SK-N-SH (cell line): ENCODE data around the gene HS2ST1. TPM values are rescaled to one million over a fixed set of nuclear protein-coding genes. Genes with fewer than 3 reads are reported as not detected.

Experiments
- CTCF ChIA-PET: fragments of 300-600, 350-600 bp; formaldehyde crosslinking; extraction: SDS; loops from one replicate; lab custom pipeline; 2021; lab: Yijun Ruan, JAX
- POLR2A ChIA-PET: fragments of 350-600 bp; sonication (Branson Sonifier 250); formaldehyde crosslinking; extraction: SDS; loops from one replicate; lab custom pipeline; 2020; ENCODE audit warnings: antibody characterized with exemption, inconsistent platforms; lab: Yijun Ruan, JAX
- DNase-seq: peaks from one replicate; pipeline ENCODE4 v3.0.0; 2012
- H2AFZ ChIP-seq: fragments of 200-600 bp; sonication (generic); 2 replicates; pipeline ENCODE4 v1.8.1; 2016; ENCODE audit warnings: antibody characterized with exemption, mild to moderate bottlenecking, low read depth
- H3F3A ChIP-seq: fragments of 200-600 bp; sonication (generic); replicated peaks from 2 replicates; pipeline ENCODE3; 2016; ENCODE audit warnings: antibody characterized with exemption, mild to moderate bottlenecking; ENCODE audit not compliant: insufficient read depth
- H3K27ac ChIP-seq, 2 experiments: fragments of 200-500 bp in 1 of 2; fragments of 200-600 bp in 1 of 2; sonication (Bioruptor generic) in 1 of 2; sonication (generic), shearing (Covaris generic) in 1 of 2; 2 replicates each; pipeline versions ENCODE4 v1.5.1 to v1.6.1; 2014 to 2016; ENCODE audit warnings: low read depth in 2 of 2, inconsistent platforms in 1 of 2, low read length in 1 of 2, mild to moderate bottlenecking in 1 of 2, mixed read lengths in 1 of 2
- H3K27me3 ChIP-seq: fragments of 200-600 bp; sonication (generic), shearing (Covaris generic); 2 replicates; pipeline ENCODE4 v1.6.1; 2016; ENCODE audit warnings: mixed run types; ENCODE audit not compliant: insufficient read depth
- H3K36me3 ChIP-seq, 2 experiments: fragments of 200-500 bp in 1 of 2; fragments of 200-600 bp in 1 of 2; sonication (Bioruptor generic) in 1 of 2; sonication (generic) in 1 of 2; replicated peaks in 1 of 2; 2 replicates each; pipeline versions ENCODE3 to v1.5.1; 2014 to 2016; ENCODE audit warnings: low read length in 1 of 2, mild to moderate bottlenecking in 1 of 2; ENCODE audit not compliant: insufficient read depth in 2 of 2, control insufficient read depth in 1 of 2
- H3K4me1 ChIP-seq, 2 experiments: fragments of 200-500 bp in 1 of 2; fragments of 200-600 bp in 1 of 2; sonication (Bioruptor generic) in 1 of 2; sonication (generic), shearing (Covaris generic) in 1 of 2; 2 replicates each; pipeline versions ENCODE4 v1.5.1 to v1.6.1; 2014 to 2016; ENCODE audit warnings: low read depth in 1 of 2, low read length in 1 of 2, mixed run types in 1 of 2; ENCODE audit not compliant: insufficient read depth in 2 of 2, control insufficient read depth in 1 of 2
- H3K4me2 ChIP-seq: fragments of 200-600 bp; sonication (generic), shearing (Covaris generic); 2 replicates; pipeline ENCODE4 v1.6.1; 2017; ENCODE audit warnings: mixed run types
- H3K4me3 ChIP-seq, 2 experiments: fragments of 200-500 bp in 1 of 2; fragments of 200-600 bp in 1 of 2; sonication (Bioruptor generic) in 1 of 2; sonication (generic), shearing (Covaris generic) in 1 of 2; 2 replicates each; pipeline versions ENCODE4 v1.5.1 to v1.8.1; 2014 to 2016; ENCODE audit warnings: low read depth in 2 of 2, inconsistent platforms in 1 of 2, low read length in 1 of 2, mild to moderate bottlenecking in 1 of 2, mixed read lengths in 1 of 2, moderate library complexity in 1 of 2
- H3K79me2 ChIP-seq: fragments of 200-600 bp; sonication (generic); 2 replicates; pipeline ENCODE4 v1.8.1; 2017; ENCODE audit warnings: mild to moderate bottlenecking; ENCODE audit not compliant: insufficient read depth
- H3K9ac ChIP-seq: fragments of 200-600 bp; sonication (generic); 2 replicates; pipeline ENCODE4 v1.6.1; 2017; ENCODE audit warnings: mixed run types
- H3K9me2 ChIP-seq: fragments of 200-600 bp; sonication (generic); 2 replicates; pipeline ENCODE4 v1.6.1; 2017; ENCODE audit warnings: mixed run types
- H3K9me3 ChIP-seq: fragments of 200-600 bp; sonication (generic); 2 replicates; pipeline ENCODE4 v1.6.1; 2017; ENCODE audit warnings: mixed run types, mild to moderate bottlenecking, moderate library complexity
- H4K20me1 ChIP-seq: fragments of 200-600 bp; sonication (generic); 2 replicates; pipeline ENCODE4 v1.6.1; 2017; ENCODE audit warnings: mild to moderate bottlenecking, mixed run types; ENCODE audit not compliant: insufficient read depth
- EP300 ChIP-seq, 2 experiments: IDR thresholded peaks; 2 replicates each; pipeline versions ENCODE4 v1.4.0 to v1.6.1; 2012; ENCODE audit warnings: borderline replicate concordance in 1 of 2, low read depth in 1 of 2, low read length in 1 of 2
- FOSL2 ChIP-seq: IDR thresholded peaks from 2 replicates; pipeline ENCODE4 v1.4.0; 2012; ENCODE audit warnings: low read depth, mild to moderate bottlenecking, moderate library complexity, borderline replicate concordance
- NRF1 ChIP-seq: IDR thresholded peaks from 2 replicates; pipeline ENCODE4 v1.6.1; 2012; ENCODE audit warnings: low read depth, mild to moderate bottlenecking, low read length
- POLR2AphosphoS5 ChIP-seq: IDR thresholded peaks from 2 replicates; pipeline ENCODE4 v1.6.1; 2012; ENCODE audit warnings: low read depth, low read length
- RAD21 ChIP-seq: IDR thresholded peaks from 2 replicates; pipeline ENCODE4 v1.6.1; 2012; ENCODE audit warnings: mild to moderate bottlenecking, low read length
- RCOR1 ChIP-seq: fragments of 150-350 bp; IDR thresholded peaks from 2 replicates; pipeline ENCODE4 v1.6.1; 2017; ENCODE audit warnings: antibody characterized with exemption, low read length
- RXRA ChIP-seq: IDR thresholded peaks from 2 replicates; pipeline ENCODE4 v1.4.0; 2012; ENCODE audit warnings: low read depth, mild to moderate bottlenecking, borderline replicate concordance
- SIN3A ChIP-seq: IDR thresholded peaks from 2 replicates; pipeline ENCODE4 v1.6.1; 2012; ENCODE audit warnings: low read depth, mild to moderate bottlenecking, low read length, moderate library complexity, borderline replicate concordance
- WGBS: methylation state at CpG from one replicate; pipeline ENCODE4 v1.1.6; 2017; ENCODE audit warnings: low lambda C conversion rate; 5-methylcytosine and 5-hydroxymethylcytosine counted together
- polyA plus RNA-seq, 3 experiments: library from polyadenylated mRNA; depleted of rRNA; stranded (reverse); fragments of >200 nt; gene quantifications; 2 replicates each; pipeline ENCODE4 v1.2.3, GENCODE V29; 2012
- TF ChIP-seq, protein P1 (sequence below): fragments of 150-350 bp; IDR thresholded peaks from 2 replicates; pipeline ENCODE4 v1.6.1; 2016; ENCODE audit warnings: mild to moderate bottlenecking, low read depth, low read length
- TF ChIP-seq, protein P2 (sequence below): fragments of 150-350 bp; IDR thresholded peaks from 2 replicates; pipeline ENCODE4 v1.6.1; 2017; ENCODE audit warnings: antibody characterized with exemption, low read length, low read depth, borderline replicate concordance

The HS2ST1 gene
- polyA plus RNA-seq, 1 of the 3 experiments (the other 2 are of a cell fraction), result 16.6 TPM

DNA sequence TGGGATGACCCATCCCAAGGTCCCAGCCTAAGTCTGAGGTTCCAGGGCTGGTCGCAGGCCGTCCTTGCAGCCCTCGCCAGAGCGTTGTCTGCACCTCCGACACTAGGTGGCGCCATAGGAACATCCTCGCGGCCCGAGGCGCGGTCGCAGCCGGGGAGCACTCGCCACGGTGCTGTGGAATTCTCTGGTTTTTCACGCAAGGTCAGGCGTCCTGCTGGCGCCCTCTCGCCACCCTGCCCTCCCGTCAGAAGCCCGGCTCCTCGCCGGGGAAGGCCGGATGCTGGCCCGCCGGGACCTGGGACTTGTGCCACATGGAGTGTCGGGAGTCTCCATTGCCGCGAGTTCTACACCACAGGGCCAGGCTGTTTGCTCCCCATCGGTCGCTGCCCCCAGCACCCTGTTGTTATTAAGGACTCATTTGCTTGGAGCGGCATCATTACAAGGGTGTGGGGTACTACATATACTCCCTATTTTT lies 217.4 kb downstream of the HS2ST1 start (continued):
- TF ChIP-seq, protein P1, sequence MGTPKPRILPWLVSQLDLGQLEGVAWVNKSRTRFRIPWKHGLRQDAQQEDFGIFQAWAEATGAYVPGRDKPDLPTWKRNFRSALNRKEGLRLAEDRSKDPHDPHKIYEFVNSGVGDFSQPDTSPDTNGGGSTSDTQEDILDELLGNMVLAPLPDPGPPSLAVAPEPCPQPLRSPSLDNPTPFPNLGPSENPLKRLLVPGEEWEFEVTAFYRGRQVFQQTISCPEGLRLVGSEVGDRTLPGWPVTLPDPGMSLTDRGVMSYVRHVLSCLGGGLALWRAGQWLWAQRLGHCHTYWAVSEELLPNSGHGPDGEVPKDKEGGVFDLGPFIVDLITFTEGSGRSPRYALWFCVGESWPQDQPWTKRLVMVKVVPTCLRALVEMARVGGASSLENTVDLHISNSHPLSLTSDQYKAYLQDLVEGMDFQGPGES, result no peak
- peak; percentile 91 for TF ChIP-seq RAD21
- TF ChIP-seq EP300 (IDR thresholded peaks at IDR 0.05; ENCODE audit: borderline replicate concordance in 1 of 2, low read depth in 1 of 2, low read length in 1 of 2), result no peak

DNA sequence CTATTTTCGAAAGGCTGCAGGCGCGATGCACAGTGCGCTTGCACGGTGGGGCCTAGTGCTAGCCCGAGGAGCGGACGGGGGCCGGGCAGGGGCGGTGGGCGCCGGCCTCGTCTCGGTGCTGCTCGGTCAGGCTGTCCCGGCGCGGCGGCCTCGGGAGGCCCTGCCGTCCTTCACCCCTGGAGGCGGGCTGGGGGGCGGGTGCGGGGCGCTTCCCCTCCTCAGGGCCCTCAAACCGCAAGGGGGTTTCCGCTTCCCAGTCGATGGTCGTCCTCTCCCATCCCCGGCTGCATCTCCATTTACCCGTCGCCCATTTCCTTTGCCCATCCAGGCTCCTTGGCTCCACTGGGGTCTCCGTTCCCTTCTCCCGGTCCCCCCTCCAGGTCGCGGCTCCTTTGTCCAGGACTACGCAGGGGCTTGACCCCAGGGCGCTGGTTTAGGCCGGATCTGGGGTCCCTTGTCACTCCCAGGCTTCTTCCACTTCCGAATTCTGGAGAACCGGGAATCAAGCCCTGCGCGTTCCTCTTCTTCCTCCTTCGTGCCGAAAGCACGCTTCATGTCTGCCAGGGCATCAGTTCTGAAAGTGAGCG lies 217.9 kb downstream of the HS2ST1 start:
- no peak overlapping the region for H3K9ac ChIP-seq
- peak overlapping the region in 1 of 2 experiments; percentile 33; a peak in 1 of 4 replicates for H3K4me3 ChIP-seq

DNA sequence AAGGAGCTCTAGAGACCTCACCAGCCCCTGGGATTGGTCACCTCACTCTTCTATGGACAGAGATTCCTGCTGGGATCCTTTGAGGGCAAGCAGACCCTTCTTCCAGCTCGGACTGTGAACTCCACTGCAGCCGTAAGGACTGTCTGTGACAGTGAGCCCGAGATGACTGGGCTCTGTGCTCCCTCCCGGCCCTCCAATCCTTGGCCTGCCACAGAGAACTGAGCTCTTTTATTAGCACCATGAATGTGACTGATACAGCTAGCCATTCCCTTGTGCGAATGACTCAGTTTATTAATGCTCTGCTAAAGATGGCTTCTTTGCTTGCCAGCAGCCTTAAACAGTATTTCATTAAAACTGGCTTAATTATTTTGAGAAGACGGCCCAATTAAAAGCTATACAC lies 219.6 kb downstream of the HS2ST1 start:
- Histone ChIP-seq H3F3A (no peaks in the 10 kb centered on the region), H3K9me3 (no peaks in the 10 kb centered on the region), H3K9me2 (no peaks in the 10 kb centered on the region), H3K4me3 (no peak overlapping the region), H2AFZ (no peak overlapping the region), H3K4me1 (no peaks in the 10 kb centered on the region; a peak in 1 of 4 replicates), H3K27ac (no peak overlapping the region), H3K9ac (no peak overlapping the region), H4K20me1 (no peaks in the 10 kb centered on the region), H3K79me2 (no peaks in the 10 kb centered on the region), H3K27me3 (no peaks in the 10 kb centered on the region), H3K4me2 (no peak overlapping the region), H3K36me3 (no peaks in the 10 kb centered on the region)
- 90% methylated on average over 2 of the region's 6 CpGs for WGBS
- no peak for DNase-seq
- CTCF ChIA-PET, result interaction anchor here (1.2 to 2.9 kb wide), 5 partner anchors 13 to 819 kb away, joined by 3 to 14 read pairs (median 4); no protein-coding TSS in a partner anchor
- TF ChIP-seq, protein P2, sequence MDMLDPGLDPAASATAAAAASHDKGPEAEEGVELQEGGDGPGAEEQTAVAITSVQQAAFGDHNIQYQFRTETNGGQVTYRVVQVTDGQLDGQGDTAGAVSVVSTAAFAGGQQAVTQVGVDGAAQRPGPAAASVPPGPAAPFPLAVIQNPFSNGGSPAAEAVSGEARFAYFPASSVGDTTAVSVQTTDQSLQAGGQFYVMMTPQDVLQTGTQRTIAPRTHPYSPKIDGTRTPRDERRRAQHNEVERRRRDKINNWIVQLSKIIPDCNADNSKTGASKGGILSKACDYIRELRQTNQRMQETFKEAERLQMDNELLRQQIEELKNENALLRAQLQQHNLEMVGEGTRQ, result no peak
- TF ChIP-seq RXRA (no peak), SIN3A (no peak), NRF1 (no peak), FOSL2 (no peak), RCOR1 (no peak), POLR2AphosphoS5 (no peak)
- POLR2A ChIA-PET, result no interaction called here

More for the DNA sequence above, 217.9 kb downstream of the HS2ST1 start:
- TF ChIP-seq FOSL2 (no peak), SIN3A (no peak)
- Histone ChIP-seq H3K9me2 (no peaks in the 10 kb centered on the region), H3K27me3 (no peaks in the 10 kb centered on the region), H4K20me1 (no peaks in the 10 kb centered on the region), H3K36me3 (no peaks in the 10 kb centered on the region), H3K9me3 (no peaks in the 10 kb centered on the region), H3K27ac (no peak overlapping the region), H3K4me1 (no peaks in the 10 kb centered on the region; a peak in 1 of 4 replicates), H3K79me2 (no peaks in the 10 kb centered on the region), H3F3A (no peaks in the 10 kb centered on the region), H3K4me2 (no peak overlapping the region; the same call in 1 of the 2 replicates), H2AFZ (peak overlapping the region; percentile 72; the same call in 1 of the 2 replicates)
- CTCF ChIA-PET, result interaction anchor here (0.8 to 1.3 kb wide), 4 partner anchors 11 to 401 kb away, joined by 4 to 8 read pairs (median 6); no protein-coding TSS in a partner anchor
- POLR2A ChIA-PET, result no interaction called here
- 94% methylated on average over 36 of the region's 47 CpGs for WGBS
- no peak for DNase-seq
